ENCODE results near the gene CYP46A1.

DNA sequence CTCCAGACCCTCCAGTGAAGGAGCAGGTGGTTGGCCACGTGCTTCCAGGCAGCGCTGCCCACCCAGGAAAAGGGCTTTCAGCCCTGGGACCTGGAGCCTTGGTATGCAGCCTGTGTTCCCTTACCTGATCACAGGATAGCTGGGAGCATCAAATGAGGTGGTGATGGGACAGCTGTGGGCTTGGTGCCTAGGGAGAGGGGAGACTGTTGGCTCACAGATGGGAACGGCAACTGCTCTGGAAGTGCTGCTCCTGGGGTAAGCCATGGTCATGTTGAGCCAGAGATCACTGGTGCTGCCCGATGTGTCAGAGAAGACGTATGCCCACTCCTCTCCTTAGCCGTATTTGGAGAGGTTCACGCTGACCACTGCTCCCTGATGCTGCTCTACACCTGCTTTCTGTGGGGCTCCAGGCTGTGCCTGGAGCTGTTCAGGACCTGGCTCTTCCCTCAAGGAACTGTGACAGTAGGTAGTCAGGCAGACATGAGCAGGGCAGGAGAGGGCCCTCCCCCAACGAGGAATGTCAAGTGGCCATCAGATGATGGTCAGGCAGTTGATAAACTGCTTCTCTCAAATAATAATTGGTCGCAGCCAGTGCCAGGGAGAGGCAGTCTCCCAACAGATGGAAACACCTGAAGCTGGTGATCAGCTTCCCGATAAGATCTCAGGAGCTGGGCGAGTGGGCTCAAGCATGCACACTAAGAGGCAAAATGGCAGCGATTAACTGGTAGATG, 2.8 kb upstream of the CYP46A1 start:
- TF ChIP-seq, protein P1, sequence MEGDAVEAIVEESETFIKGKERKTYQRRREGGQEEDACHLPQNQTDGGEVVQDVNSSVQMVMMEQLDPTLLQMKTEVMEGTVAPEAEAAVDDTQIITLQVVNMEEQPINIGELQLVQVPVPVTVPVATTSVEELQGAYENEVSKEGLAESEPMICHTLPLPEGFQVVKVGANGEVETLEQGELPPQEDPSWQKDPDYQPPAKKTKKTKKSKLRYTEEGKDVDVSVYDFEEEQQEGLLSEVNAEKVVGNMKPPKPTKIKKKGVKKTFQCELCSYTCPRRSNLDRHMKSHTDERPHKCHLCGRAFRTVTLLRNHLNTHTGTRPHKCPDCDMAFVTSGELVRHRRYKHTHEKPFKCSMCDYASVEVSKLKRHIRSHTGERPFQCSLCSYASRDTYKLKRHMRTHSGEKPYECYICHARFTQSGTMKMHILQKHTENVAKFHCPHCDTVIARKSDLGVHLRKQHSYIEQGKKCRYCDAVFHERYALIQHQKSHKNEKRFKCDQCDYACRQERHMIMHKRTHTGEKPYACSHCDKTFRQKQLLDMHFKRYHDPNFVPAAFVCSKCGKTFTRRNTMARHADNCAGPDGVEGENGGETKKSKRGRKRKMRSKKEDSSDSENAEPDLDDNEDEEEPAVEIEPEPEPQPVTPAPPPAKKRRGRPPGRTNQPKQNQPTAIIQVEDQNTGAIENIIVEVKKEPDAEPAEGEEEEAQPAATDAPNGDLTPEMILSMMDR (IDR thresholded peaks at IDR 0.05): no peak
- TF ChIP-seq ZFX (IDR thresholded peaks at IDR 0.05; ENCODE audit: borderline replicate concordance): no peak

Measured in 22Rv1 (cell line).